K562 (cell line): ENCODE data around the gene DPEP1. TPM values are rescaled to one million over a fixed set of nuclear protein-coding genes. Genes with fewer than 3 reads are reported as not detected.

Source experiments
- ATAC-seq: fragments of 200-7000 bp; cut with Tn5 transposase; 3 replicates; pipeline ENCODE4 v1.9.1; 2020; ENCODE audit warnings: moderate library complexity
- BruUV-seq: library from RNA; stranded (reverse); fragments of 400-500 nt; replicated peaks from 2 replicates; lab custom pipeline; 2021; lab: Mats Ljungman, UMichigan
- CTCF ChIA-PET: fragments of 300-600 bp; formaldehyde crosslinking; extraction: SDS; loops from one replicate; lab custom pipeline; 2021; ENCODE audit warnings: low intra/inter-chr PET ratio; lab: Yijun Ruan, JAX
- POLR2A ChIA-PET: fragments of 300-600, 350-650 bp; sonication (Branson Sonifier 250); formaldehyde crosslinking; extraction: SDS; loops from one replicate; lab custom pipeline; 2021; ENCODE audit warnings: antibody characterized with exemption, inconsistent platforms; lab: Yijun Ruan, JAX
- DNase-seq, 4 experiments: peaks; one replicate each; pipeline versions ENCODE4 v3.0.0 to v3.0.0-alpha.2; 2011 to 2018; ENCODE audit warnings: low spot score in 3 of 4, mixed read lengths in 3 of 4; ENCODE audit errors: extremely low read depth in 1 of 4
- FAIRE-seq: peaks from 2 replicates; lab custom pipeline; 2011; peaks lifted over from hg19 to GRCh38; lab: Jason Lieb, UNC
- H2AFZ ChIP-seq: 2 replicates; pipeline ENCODE4 v1.6.0; 2011; ENCODE audit warnings: low read depth, low read length, control low read depth, inconsistent platforms
- H3K27ac ChIP-seq: fragments of 200-600 bp; 3 replicates; pipeline ENCODE4 v1.8.0; 2011; ENCODE audit warnings: low read depth, mild to moderate bottlenecking, control low read depth, inconsistent platforms, low read length, moderate library complexity, mixed read lengths; ENCODE audit errors: extremely low read depth
- H3K27me3 ChIP-seq, 2 experiments: fragments of 300-600 bp in 1 of 2; 2 replicates in 1 of 2; 3 replicates in 1 of 2; pipeline versions ENCODE4 v1.6.0 to v1.8.0; 2011; ENCODE audit warnings: inconsistent platforms in 2 of 2, low read length in 2 of 2, mild to moderate bottlenecking in 1 of 2, mixed read lengths in 1 of 2, moderate library complexity in 1 of 2; ENCODE audit not compliant: control insufficient read depth in 2 of 2, insufficient read depth in 2 of 2
- H3K36me3 ChIP-seq: fragments of 300-600 bp; 3 replicates; pipeline ENCODE4 v1.8.0; 2011; ENCODE audit warnings: mild to moderate bottlenecking, low read length, inconsistent platforms; ENCODE audit not compliant: control insufficient read depth, insufficient read depth
- H3K4me1 ChIP-seq, 2 experiments: fragments of 200-600 bp in 1 of 2; replicated peaks in 1 of 2; 2 replicates in 1 of 2; 3 replicates in 1 of 2; pipeline versions ENCODE4 v1.5.1 to v1.8.0; 2011; ENCODE audit warnings: inconsistent platforms in 2 of 2, low read length in 2 of 2, mild to moderate bottlenecking in 1 of 2, mixed read lengths in 1 of 2, moderate library complexity in 1 of 2; ENCODE audit not compliant: control insufficient read depth in 2 of 2, insufficient read depth in 2 of 2
- H3K4me2 ChIP-seq: 2 replicates; pipeline ENCODE4 v1.6.1; 2011; ENCODE audit warnings: low read length, control low read depth, inconsistent platforms, mixed read lengths; ENCODE audit not compliant: insufficient read depth
- H3K4me3 ChIP-seq: fragments of 200-600 bp; sonication (generic), shearing (Covaris generic); 2 replicates; pipeline ENCODE4 v1.5.1; 2016; ENCODE audit warnings: control low read depth, inconsistent platforms
- H3K79me2 ChIP-seq: fragments of 200-600 bp; 3 replicates; pipeline ENCODE4 v1.8.0; 2011; ENCODE audit warnings: low read length, inconsistent platforms; ENCODE audit not compliant: control insufficient read depth, insufficient read depth
- H3K9ac ChIP-seq, 2 experiments: 2 replicates each; pipeline versions ENCODE4 v1.6.0 to v1.6.1; 2011; ENCODE audit warnings: low read depth in 2 of 2, low read length in 2 of 2, control low read depth in 1 of 2, inconsistent platforms in 1 of 2, mild to moderate bottlenecking in 1 of 2, mixed read lengths in 1 of 2; ENCODE audit not compliant: insufficient read depth in 1 of 2
- H3K9me1 ChIP-seq: one replicate; pipeline ENCODE4 v1.6.0; 2011; ENCODE audit warnings: inconsistent platforms, mild to moderate bottlenecking, low read length, moderate library complexity; ENCODE audit not compliant: control insufficient read depth, insufficient read depth
- H3K9me3 ChIP-seq: replicated peaks from 2 replicates; pipeline ENCODE4 v1.5.1; 2011; ENCODE audit warnings: low read depth, low read length, inconsistent platforms; ENCODE audit not compliant: control insufficient read depth, insufficient read depth
- H4K20me1 ChIP-seq: replicated peaks from 2 replicates; pipeline ENCODE4 v1.6.1; 2011; ENCODE audit warnings: low read length, inconsistent platforms, mixed read lengths; ENCODE audit not compliant: control insufficient read depth, insufficient read depth
- HNRNPK ChIP-seq: fragments of 200-400 bp; formaldehyde crosslinking; IDR thresholded peaks from one replicate; pipeline ENCODE4 v1.6.1; 2018; ENCODE audit warnings: mild to moderate bottlenecking, low read depth, low read length; ENCODE audit not compliant: poor library complexity, severe bottlenecking
- POLR2A ChIP-seq: fragments of 450-650 bp; conservative IDR thresholded peaks from 2 replicates; pipeline ENCODE4 v1.6.1; 2016
- TEAD4 ChIP-seq, 2 experiments: sonication (generic) in 1 of 2; formaldehyde crosslinking in 1 of 2; IDR thresholded peaks; 2 replicates each; pipeline versions ENCODE4 v1.6.1 to v1.8.0; 2012 to 2022; ENCODE audit warnings: borderline replicate concordance in 1 of 2, inconsistent platforms in 1 of 2, low read length in 1 of 2, mild to moderate bottlenecking in 1 of 2, missing genetic modification reagents in 1 of 2
- WGBS: fragments of 100-300 bp; shearing (Covaris generic); methylation state at CpG from one replicate; pipeline ENCODE4 v1.1.6; 2016; ENCODE audit warnings: low coverage, mixed read lengths; ENCODE audit not compliant: insufficient coverage; ENCODE audit errors: missing lambda C conversion rate; 5-methylcytosine and 5-hydroxymethylcytosine counted together
- in situ Hi-C: fragments of 300-500 bp; cut with MboI; formaldehyde crosslinking; loops from 4 replicates; pipeline ENCODE4 v1.15.0; 2018; ENCODE audit warnings: inconsistent platforms, mixed read lengths
- intact Hi-C: fragments of 100-400 bp; cut with micrococcal nuclease; formaldehyde crosslinking; loops from 2 replicates; pipeline ENCODE4 v1.14.2; 2022
- polyA plus RNA-seq, 8 experiments: library from polyadenylated mRNA; depleted of rRNA in 4 of 8; stranded (reverse) in 5 of 8; unstranded in 3 of 8; fragments of >200 nt; fragmentation: Nextera tagmentation in 2 of 8; fragmentation: Illumina TruSeq in 1 of 8; extraction: Ambion mirVana in 2 of 8; extraction: Trizol in 1 of 8; gene quantifications; 2 replicates each; pipeline versions ENCODE4 v1.2.1 to v1.2.3, GENCODE V29; 2011 to 2014; ENCODE audit warnings: inconsistent platforms in 1 of 8, missing spikeins in 1 of 8
- total RNA-seq, 7 experiments: library from RNA; depleted of rRNA in 6 of 7; stranded (reverse); fragments of >200 nt in 6 of 7; fragmentation: Illumina TruSeq in 2 of 7; extraction: Trizol in 2 of 7; gene quantifications; 2 replicates each; pipeline versions ENCODE4 v1.2.1 to v1.2.3, GENCODE V29; 2011 to 2021; ENCODE audit warnings: low replicate concordance in 1 of 7

DPEP1 gene
- total and polyA plus RNA-seq, 9 of the 15 experiments (the other 6 are each of a cell fraction or from before 2014, with no cell fraction given), result 0.14 to 0.31 (median 0.20) TPM; not detected in 6

- no peak for DNase-seq
- no peaks in the 10 kb centered on the region for H3K79me2 ChIP-seq
- TF ChIP-seq TEAD4 (IDR thresholded peaks at IDR 0.05; ENCODE audit: low read length) (no peak), TEAD4 (CRISPR knock-in tag; IDR thresholded peaks at IDR 0.05; ENCODE audit: borderline replicate concordance) (0 out of 2 replicates have a peak, but pooled peaks have one; percentile 28), HNRNPK (no peak), POLR2A (0 out of 2 replicates have a peak, but pooled peaks have one; percentile 27)
- TF ChIP-seq, all 486 proteins: peak for 2
- Histone ChIP-seq H3K27me3 (no peaks in the 10 kb centered on the region), H2AFZ (no peak overlapping the region), H3K27ac (no peak overlapping the region), H3K9ac (no peak overlapping the region), H3K9me1 (no peaks in the 10 kb centered on the region), H3K36me3 (peaks cover 74% of the 10 kb centered on the region; the same call in 2 of the 3 replicates), H3K4me2 (no peak overlapping the region), H4K20me1 (no peaks in the 10 kb centered on the region), H3K4me3 (no peak overlapping the region), H3K9me3 (peaks cover 17% of the 10 kb centered on the region), H3K4me1 (peaks cover 0 to 49% of the 10 kb centered on the region in 2 experiments; a peak in 2 of 5 replicates)
- ChIA-PET CTCF (no interaction called here), POLR2A (interaction anchor here (0.6 kb wide), 1 partner anchor 52 kb away, joined by 3 read pairs; no protein-coding TSS in a partner anchor)
- ATAC-seq, result no peak
- in situ Hi-C loops (no loop called here), intact Hi-C loops (no loop called here)
- FAIRE-seq, result no peak
- 100% methylated on average over 10 of the region's 26 CpGs for WGBS
- BruUV-seq, result no TSS peak
These were observed 24.9 kb upstream of the DPEP1 start for GRCh38 chr16:89588413-89589109.
